A549 (cell line): Measurements from ENCODE around the gene PTOV1.

ENCODE experiments used
- CTCF ChIP-seq: fragments of >200 bp; sonication (Bioruptor Twin); formaldehyde crosslinking; IDR thresholded peaks from 3 replicates; pipeline ENCODE4 v1.5.1; 2016
- HEYL ChIP-seq: fragments of 250-450 bp; sonication (Bioruptor Pico); IDR thresholded peaks from 2 replicates; pipeline ENCODE4 v1.8.0; 2021; ENCODE audit warnings: mild to moderate bottlenecking, moderate library complexity
- POLR2A ChIP-seq: IDR thresholded peaks from 2 replicates; pipeline ENCODE4 v1.6.1; 2012; ENCODE audit warnings: mild to moderate bottlenecking, low read length
- POLR2AphosphoS2 ChIP-seq: conservative IDR thresholded peaks from 2 replicates; pipeline ENCODE4 v1.6.1; 2012; ENCODE audit warnings: low read length, improper control_type of control experiment, inconsistent platforms
- RARB ChIP-seq: fragments of 250-450 bp; sonication (Bioruptor Pico); IDR thresholded peaks from 2 replicates; pipeline ENCODE4 v1.8.0; 2021; ENCODE audit warnings: mild to moderate bottlenecking, moderate library complexity
- RCOR1 ChIP-seq: fragments of 150-350 bp; IDR thresholded peaks from 2 replicates; pipeline ENCODE4 v1.6.1; 2014; ENCODE audit warnings: antibody characterized with exemption, low read length, low read depth
- SMC3 ChIP-seq: fragments of >200 bp; sonication (Bioruptor Twin); formaldehyde crosslinking; IDR thresholded peaks from 3 replicates; pipeline ENCODE4 v1.6.1; 2018; ENCODE audit warnings: inconsistent platforms
- ZFP36 ChIP-seq: fragments of 450-650 bp; IDR thresholded peaks from 2 replicates; pipeline ENCODE4 v1.6.1; 2014; ENCODE audit warnings: borderline replicate concordance; ENCODE audit not compliant: partially characterized antibody
- ZNF302 ChIP-seq: fragments of 250-450 bp; sonication (Bioruptor Pico); IDR thresholded peaks from 2 replicates; pipeline ENCODE4 v1.9.0; 2021; ENCODE audit warnings: inconsistent platforms, mild to moderate bottlenecking, moderate library complexity
- TF ChIP-seq, protein P1 (sequence below): IDR thresholded peaks from 2 replicates; pipeline ENCODE4 v1.6.1; 2012; ENCODE audit warnings: low read depth, borderline replicate concordance
- TF ChIP-seq, protein P2 (sequence below): fragments of >200 bp; sonication (Bioruptor Twin); formaldehyde crosslinking; IDR thresholded peaks from 3 replicates; pipeline ENCODE4 v1.6.1; 2016
- TF ChIP-seq, protein P3 (sequence below): IDR thresholded peaks from 2 replicates; pipeline ENCODE4 v1.6.1; 2012
- TF ChIP-seq, protein P4 (sequence below): IDR thresholded peaks from 2 replicates; pipeline ENCODE4 v1.6.1; 2012

DNA sequence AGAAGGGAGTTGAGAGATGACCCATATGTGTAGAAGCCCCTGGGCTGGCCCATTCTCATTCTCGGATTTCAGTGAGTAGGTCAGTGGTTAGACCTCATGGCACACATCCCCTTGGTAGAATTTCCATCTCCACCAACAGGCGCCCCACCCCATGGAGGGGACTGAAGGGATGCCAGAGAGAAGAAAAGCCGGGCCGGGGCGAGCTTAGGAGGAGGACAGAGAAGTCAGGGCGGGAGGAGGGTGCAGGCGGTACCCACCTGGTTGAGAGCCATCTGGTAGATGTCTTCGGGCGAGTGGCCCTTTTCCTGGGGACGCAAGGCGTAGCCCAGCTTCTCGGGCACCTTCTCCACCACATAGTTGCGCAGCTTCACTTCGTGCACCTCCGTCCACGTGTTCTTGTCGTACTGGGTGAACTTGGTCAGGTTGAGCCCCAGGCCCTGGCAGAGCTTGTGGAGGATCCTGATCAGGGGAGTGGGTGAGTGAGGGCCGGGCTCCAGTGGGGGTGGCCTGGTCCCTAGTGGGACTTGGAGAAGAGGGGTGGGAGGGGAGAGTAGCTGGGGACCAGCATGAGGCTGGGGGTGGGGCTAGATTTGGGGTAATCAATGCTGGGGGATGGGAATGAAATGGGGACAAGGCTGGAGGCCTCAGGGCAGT lies 43.2 kb downstream of the PTOV1 start:
- TF ChIP-seq CTCF, result no peak
- no peak for TF ChIP-seq ZNF302 (CRISPR knock-in tag)
- no peak for TF ChIP-seq RARB (CRISPR knock-in tag)
- no peak for TF ChIP-seq POLR2A
- no peak for TF ChIP-seq RCOR1
- TF ChIP-seq, protein P1, sequence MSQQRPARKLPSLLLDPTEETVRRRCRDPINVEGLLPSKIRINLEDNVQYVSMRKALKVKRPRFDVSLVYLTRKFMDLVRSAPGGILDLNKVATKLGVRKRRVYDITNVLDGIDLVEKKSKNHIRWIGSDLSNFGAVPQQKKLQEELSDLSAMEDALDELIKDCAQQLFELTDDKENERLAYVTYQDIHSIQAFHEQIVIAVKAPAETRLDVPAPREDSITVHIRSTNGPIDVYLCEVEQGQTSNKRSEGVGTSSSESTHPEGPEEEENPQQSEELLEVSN, result no peak
- TF ChIP-seq ZFP36, result no peak
- TF ChIP-seq HEYL (CRISPR knock-in tag), result no peak
- TF ChIP-seq SMC3, result no peak
- TF ChIP-seq, protein P2, sequence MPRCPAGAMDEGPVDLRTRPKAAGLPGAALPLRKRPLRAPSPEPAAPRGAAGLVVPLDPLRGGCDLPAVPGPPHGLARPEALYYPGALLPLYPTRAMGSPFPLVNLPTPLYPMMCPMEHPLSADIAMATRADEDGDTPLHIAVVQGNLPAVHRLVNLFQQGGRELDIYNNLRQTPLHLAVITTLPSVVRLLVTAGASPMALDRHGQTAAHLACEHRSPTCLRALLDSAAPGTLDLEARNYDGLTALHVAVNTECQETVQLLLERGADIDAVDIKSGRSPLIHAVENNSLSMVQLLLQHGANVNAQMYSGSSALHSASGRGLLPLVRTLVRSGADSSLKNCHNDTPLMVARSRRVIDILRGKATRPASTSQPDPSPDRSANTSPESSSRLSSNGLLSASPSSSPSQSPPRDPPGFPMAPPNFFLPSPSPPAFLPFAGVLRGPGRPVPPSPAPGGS, result no peak
- TF ChIP-seq, protein P3, sequence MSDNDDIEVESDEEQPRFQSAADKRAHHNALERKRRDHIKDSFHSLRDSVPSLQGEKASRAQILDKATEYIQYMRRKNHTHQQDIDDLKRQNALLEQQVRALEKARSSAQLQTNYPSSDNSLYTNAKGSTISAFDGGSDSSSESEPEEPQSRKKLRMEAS, result no peak
- TF ChIP-seq, protein P4, sequence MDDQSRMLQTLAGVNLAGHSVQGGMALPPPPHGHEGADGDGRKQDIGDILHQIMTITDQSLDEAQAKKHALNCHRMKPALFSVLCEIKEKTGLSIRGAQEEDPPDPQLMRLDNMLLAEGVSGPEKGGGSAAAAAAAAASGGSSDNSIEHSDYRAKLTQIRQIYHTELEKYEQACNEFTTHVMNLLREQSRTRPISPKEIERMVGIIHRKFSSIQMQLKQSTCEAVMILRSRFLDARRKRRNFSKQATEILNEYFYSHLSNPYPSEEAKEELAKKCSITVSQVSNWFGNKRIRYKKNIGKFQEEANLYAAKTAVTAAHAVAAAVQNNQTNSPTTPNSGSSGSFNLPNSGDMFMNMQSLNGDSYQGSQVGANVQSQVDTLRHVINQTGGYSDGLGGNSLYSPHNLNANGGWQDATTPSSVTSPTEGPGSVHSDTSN, result no peak
- TF ChIP-seq POLR2AphosphoS2, result no peak
